ENCODE data around the gene TMEM176A. TPM values are rescaled to one million over a fixed set of nuclear protein-coding genes. Genes with fewer than 3 reads are reported as not detected.

The TMEM176A gene
- total and polyA plus RNA-seq, 10 donors, result 28.6 to 84.6 (median 59.0) TPM

DNA sequence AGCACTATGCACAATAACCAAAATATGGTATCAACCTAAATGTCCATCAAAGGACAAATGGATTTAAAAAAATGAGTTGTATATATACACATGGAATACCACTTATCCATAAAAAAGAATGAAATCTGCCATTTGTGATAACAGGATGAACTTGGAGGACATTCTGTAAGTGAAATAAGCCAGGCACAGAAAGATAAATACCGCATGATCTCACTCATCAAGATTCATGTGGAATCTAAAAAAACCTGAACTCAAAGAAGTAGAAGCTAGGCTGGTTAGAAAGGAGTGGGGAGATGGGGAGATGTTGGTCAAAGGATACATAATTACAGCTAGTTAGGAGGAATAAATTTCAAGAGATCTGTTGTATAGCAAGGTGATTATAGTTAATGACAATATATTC is 34.5 kb downstream of the TMEM176A start:
- intact Hi-C loops (cut with DNase I; ENCODE audit: low total_unique reads), result no loop called here
- Histone ChIP-seq H3K9me3 (no peaks in the 10 kb centered on the region), H3K27ac (no peak overlapping the region), H3K4me1 (no peaks in the 10 kb centered on the region), H3K4me3 (no peak overlapping the region), H3K36me3 (no peaks in the 10 kb centered on the region), H3K27me3 (replicated peaks in 1 of 7) (peaks cover 0 to 12% (median 0%) of the 10 kb centered on the region in 7 donors)
- 88 to 98% (median 91%) methylated on average over 1 of the region's 1 CpG for WGBS, 5 donors
- no peak for TF ChIP-seq CTCF (IDR thresholded peaks at IDR 0.05 in 8 of 11, conservative IDR thresholded peaks at IDR 0.05 in 3 of 11)
- no peak for TF ChIP-seq POLR2AphosphoS5 (IDR thresholded peaks at IDR 0.05)
- no peak for TF ChIP-seq POLR2A (IDR thresholded peaks at IDR 0.05)
- DNase-seq, result no peak

GRCh38 chr7:150835702-150836280 is 35.2 kb downstream of the TMEM176A start:
- H3K27ac ChIP-seq, result no peak overlapping the region
- H3K27me3 ChIP-seq (replicated peaks in 1 of 7), result peaks cover 0 to 12% (median 0%) of the 10 kb centered on the region in 7 donors
- no peak overlapping the region for H3K4me3 ChIP-seq
- TF ChIP-seq POLR2AphosphoS5 (IDR thresholded peaks at IDR 0.05) (no peak), CTCF (IDR thresholded peaks at IDR 0.05 in 8 of 11, conservative IDR thresholded peaks at IDR 0.05 in 3 of 11) (no peak), POLR2A (IDR thresholded peaks at IDR 0.05) (no peak)
- intact Hi-C loops (cut with DNase I; ENCODE audit: low total_unique reads), result no loop called here
- H3K36me3 ChIP-seq, result no peaks in the 10 kb centered on the region
- H3K4me1 ChIP-seq, result no peaks in the 10 kb centered on the region
- no peaks in the 10 kb centered on the region for H3K9me3 ChIP-seq
- 76 to 89% (median 81%) methylated on average over 5 to 6 of the region's 6 CpGs for WGBS, 5 donors
- no peak for DNase-seq

DNA sequence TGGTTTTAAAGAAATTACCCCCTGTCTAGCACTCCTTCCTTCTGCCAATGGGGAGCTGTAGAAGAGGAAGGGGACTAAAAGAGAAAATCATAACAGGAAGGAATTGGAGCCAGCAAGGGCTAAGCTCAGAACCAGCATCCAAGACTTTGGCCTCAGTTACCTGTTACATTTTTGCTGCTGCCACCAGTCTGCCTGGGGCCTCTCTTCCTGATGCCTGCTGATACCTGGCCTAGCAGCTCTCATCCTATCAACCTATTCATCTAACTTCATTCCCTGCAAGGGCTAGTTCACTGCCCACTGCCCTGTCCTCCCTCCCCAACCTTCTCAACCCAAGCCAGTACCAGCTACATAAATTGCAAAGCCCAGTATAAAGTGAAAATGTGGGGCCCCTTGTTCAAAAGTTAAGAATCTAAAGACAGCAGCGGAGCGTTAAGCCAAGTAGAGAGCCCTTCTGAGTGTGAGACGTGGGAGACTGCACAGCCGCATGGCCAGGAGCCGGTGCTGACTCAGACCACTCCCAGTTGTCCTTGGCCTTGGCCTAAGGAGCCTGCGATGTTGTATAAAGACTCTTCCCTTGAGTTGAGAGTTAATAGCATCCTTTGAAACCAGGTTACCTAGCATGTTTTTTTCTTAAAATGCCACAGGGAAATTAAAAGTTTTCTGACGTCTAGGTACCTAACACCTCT is 38.5 kb downstream of the TMEM176A start:
- no peak for DNase-seq
- Histone ChIP-seq H3K27me3 (replicated peaks in 1 of 7) (no peaks in the 10 kb centered on the region), H3K4me3 (no peak overlapping the region), H3K4me1 (no peaks in the 10 kb centered on the region), H3K9me3 (peaks cover 0 to 10% (median 0%) of the 10 kb centered on the region in 8 donors), H3K36me3 (no peaks in the 10 kb centered on the region), H3K27ac (no peak overlapping the region)
- TF ChIP-seq POLR2A (IDR thresholded peaks at IDR 0.05), result no peak
- TF ChIP-seq POLR2AphosphoS5 (IDR thresholded peaks at IDR 0.05), result no peak
- no peak for TF ChIP-seq CTCF (IDR thresholded peaks at IDR 0.05 in 8 of 11, conservative IDR thresholded peaks at IDR 0.05 in 3 of 11)
- WGBS, 5 donors, result 75 to 91% (median 86%) methylated on average over 7 of the region's 7 CpGs
- intact Hi-C loops (cut with DNase I; ENCODE audit: low total_unique reads), result no loop called here

- TF ChIP-seq POLR2AphosphoS5 (IDR thresholded peaks at IDR 0.05), result no peak
- TF ChIP-seq POLR2A (IDR thresholded peaks at IDR 0.05), result no peak
- TF ChIP-seq CTCF (IDR thresholded peaks at IDR 0.05 in 8 of 11, conservative IDR thresholded peaks at IDR 0.05 in 3 of 11), result no peak
- Histone ChIP-seq H3K9me3 (peaks cover 0 to 10% (median 0%) of the 10 kb centered on the region in 8 donors), H3K4me3 (no peak overlapping the region), H3K27me3 (replicated peaks in 1 of 7) (no peaks in the 10 kb centered on the region), H3K27ac (no peak overlapping the region), H3K36me3 (no peaks in the 10 kb centered on the region), H3K4me1 (no peaks in the 10 kb centered on the region)
- DNase-seq, result no peak
- intact Hi-C loops (cut with DNase I; ENCODE audit: low total_unique reads), result no loop called here
- WGBS, 5 donors, result 86 to 96% (median 89%) methylated on average over 1 to 3 of the region's 3 CpGs
Observed at GRCh38 chr7:150842018-150842417, 41.4 kb downstream of the TMEM176A start.
